Neural crest cell (in vitro differentiated cells): ENCODE measurements around the gene APBB2. TPM values are rescaled to one million over a fixed set of nuclear protein-coding genes. Genes with fewer than 3 reads are reported as not detected.
"Not testable (repeated sequence)": the region's sequence is repeated elsewhere in the genome, so short reads cannot be mapped to it uniquely, and the experiment has no call there.

Experiments used
- DNase-seq: peaks from one replicate; pipeline ENCODE4 v3.0.0; 2021; ENCODE audit warnings: low read depth, mixed read lengths, low spot score
- H3K27ac Mint-ChIP-seq: one replicate; pipeline ENCODE4 v1.8.0; 2021; ENCODE audit warnings: mild to moderate bottlenecking, mixed read lengths; ENCODE audit not compliant: unreplicated experiment
- H3K27me3 Mint-ChIP-seq: 2 replicates; pipeline ENCODE4 v1.8.0; 2021; ENCODE audit warnings: low read depth, mild to moderate bottlenecking, mixed read lengths
- H3K36me3 Mint-ChIP-seq: 2 replicates; pipeline ENCODE4 v1.8.0; 2021; ENCODE audit warnings: low read depth, mild to moderate bottlenecking, mixed read lengths
- H3K4me1 Mint-ChIP-seq: 2 replicates; pipeline ENCODE4 v1.8.0; 2021; ENCODE audit warnings: mixed read lengths
- H3K4me3 Mint-ChIP-seq: one replicate; pipeline ENCODE4 v1.8.0; 2021; ENCODE audit warnings: mild to moderate bottlenecking, mixed read lengths
- H3K9me3 Mint-ChIP-seq: 2 replicates; pipeline ENCODE4 v1.8.0; 2021; ENCODE audit warnings: mixed read lengths
- total RNA-seq: library from RNA; stranded (reverse); gene quantifications from 2 replicates; pipeline ENCODE4 v1.2.1, GENCODE V29; 2021
- TF ChIP-seq, protein P1 (sequence below): fragments of 200-600 bp; sonication (generic); conservative IDR thresholded peaks from 2 replicates; pipeline ENCODE4 v1.5.0; 2021; ENCODE audit warnings: antibody characterized with exemption, mild to moderate bottlenecking

The APBB2 gene
- total RNA-seq, 1 donor from 2014 or later, result 68.5 TPM

DNA sequence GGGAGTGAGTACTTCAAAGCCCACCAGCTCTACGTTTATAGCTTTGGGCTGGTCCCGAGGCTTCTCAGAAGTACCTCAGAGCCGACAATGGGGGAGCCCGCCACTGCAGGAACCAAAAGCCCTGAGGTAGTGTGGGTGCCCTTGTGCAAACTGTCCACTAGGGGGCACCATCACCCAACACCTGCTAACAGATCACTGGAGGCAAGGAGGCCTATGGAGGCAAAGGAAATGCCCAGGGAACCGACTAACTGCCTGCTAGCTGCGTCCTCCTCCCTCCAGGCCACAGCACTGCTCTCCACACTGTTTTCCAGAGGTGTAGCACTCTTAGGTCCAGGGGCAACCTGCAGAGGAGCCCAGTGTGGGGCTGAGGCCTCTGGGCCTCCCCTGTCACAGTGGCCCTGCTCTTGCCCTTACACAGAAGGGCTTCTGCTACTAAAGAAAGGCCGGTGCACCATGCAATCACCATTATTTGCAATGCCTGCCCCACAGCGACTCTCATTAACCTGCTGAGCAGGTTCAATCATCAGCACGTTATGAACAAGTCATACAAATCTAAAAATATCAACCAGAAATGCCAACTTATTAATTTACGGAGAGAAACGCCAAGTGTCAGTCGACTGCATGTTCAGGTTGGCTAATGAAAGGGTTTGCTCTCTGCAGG, 305.5 kb downstream of the APBB2 start:
- TF ChIP-seq, protein P1, sequence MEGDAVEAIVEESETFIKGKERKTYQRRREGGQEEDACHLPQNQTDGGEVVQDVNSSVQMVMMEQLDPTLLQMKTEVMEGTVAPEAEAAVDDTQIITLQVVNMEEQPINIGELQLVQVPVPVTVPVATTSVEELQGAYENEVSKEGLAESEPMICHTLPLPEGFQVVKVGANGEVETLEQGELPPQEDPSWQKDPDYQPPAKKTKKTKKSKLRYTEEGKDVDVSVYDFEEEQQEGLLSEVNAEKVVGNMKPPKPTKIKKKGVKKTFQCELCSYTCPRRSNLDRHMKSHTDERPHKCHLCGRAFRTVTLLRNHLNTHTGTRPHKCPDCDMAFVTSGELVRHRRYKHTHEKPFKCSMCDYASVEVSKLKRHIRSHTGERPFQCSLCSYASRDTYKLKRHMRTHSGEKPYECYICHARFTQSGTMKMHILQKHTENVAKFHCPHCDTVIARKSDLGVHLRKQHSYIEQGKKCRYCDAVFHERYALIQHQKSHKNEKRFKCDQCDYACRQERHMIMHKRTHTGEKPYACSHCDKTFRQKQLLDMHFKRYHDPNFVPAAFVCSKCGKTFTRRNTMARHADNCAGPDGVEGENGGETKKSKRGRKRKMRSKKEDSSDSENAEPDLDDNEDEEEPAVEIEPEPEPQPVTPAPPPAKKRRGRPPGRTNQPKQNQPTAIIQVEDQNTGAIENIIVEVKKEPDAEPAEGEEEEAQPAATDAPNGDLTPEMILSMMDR, result peak; percentile 86
- peaks cover 10% of the 10 kb centered on the region for H3K4me1 Mint-ChIP-seq
- H3K4me3 Mint-ChIP-seq, result no peak overlapping the region
- H3K36me3 Mint-ChIP-seq, result no peaks in the 10 kb centered on the region
- peak overlapping the region; percentile 75 for H3K27ac Mint-ChIP-seq
- H3K9me3 Mint-ChIP-seq, result no peaks in the 10 kb centered on the region
- peak; percentile 69 for DNase-seq
- no peaks in the 10 kb centered on the region for H3K27me3 Mint-ChIP-seq

DNA sequence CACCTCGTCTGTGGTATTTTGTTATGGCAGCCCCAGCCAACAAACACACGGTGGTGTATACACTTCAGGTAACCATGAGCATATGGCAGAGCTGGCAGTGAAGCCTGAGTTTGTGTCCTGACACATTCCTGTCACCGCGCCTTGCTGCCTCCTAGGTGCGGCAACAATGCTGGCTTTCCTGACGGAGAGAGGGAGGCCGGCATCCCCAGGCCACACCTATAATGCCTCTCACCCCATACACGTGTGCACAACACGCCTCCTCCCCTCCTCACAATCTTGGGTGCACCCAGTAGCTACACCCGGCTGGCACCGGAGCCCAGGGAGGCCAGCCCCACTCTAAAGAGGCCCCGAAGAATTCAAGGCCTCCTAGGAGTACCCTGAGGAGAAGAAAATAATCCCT, 306.0 kb downstream of the APBB2 start:
- Mint-ChIP-seq H3K27ac (no peak overlapping the region), H3K36me3 (no peaks in the 10 kb centered on the region), H3K4me1 (peaks cover 10% of the 10 kb centered on the region), H3K27me3 (no peaks in the 10 kb centered on the region), H3K9me3 (no peaks in the 10 kb centered on the region), H3K4me3 (no peak overlapping the region)
- no peak for DNase-seq
- TF ChIP-seq, protein P1, result no peak

DNA sequence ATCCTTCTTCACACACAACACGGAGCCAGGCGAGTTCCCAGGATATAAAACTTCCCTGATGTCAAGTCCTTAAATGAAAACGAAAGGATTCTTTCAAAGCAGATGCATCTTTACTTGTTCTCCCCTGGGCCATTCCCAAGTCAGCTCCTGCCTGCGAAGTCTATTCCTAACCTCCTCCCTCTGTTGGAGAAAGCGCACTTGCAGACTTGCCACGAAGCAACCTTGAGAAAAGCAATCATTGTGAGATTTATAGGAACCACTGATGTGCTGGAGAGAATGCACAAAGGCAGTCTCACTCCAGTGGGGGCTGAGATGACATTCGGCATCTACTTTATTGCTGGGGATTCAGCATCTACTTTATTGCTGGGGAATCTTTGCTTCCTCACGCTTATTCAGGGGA, 308.9 kb downstream of the APBB2 start:
- no peak for DNase-seq
- TF ChIP-seq, protein P1, result no peak
- Mint-ChIP-seq H3K4me1 (peaks cover 10% of the 10 kb centered on the region), H3K27ac (no peak overlapping the region), H3K36me3 (no peaks in the 10 kb centered on the region), H3K9me3 (no peaks in the 10 kb centered on the region), H3K4me3 (no peak overlapping the region), H3K27me3 (no peaks in the 10 kb centered on the region)

DNA sequence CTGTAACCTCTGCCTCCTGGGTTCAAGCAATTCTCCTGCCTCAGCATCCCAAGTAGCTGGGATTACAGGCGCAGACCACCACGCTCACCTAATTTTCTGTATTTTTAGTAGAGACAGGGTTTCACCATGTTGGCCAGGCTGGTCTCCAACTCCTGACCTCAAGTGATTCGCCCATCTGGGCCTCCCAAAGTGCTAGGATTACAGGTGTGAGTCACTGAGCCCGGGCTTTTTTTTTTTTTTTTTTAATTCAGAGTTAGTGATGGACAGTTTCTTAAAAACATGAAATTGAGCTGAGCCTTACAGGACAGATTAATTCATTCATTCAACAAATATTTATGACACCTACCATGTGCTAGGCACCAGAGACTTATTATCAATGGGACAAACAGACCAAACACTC, 313.8 kb downstream of the APBB2 start:
- DNase-seq, H3K27me3 Mint-ChIP-seq, H3K27ac Mint-ChIP-seq, H3K36me3 Mint-ChIP-seq, H3K4me1 Mint-ChIP-seq, H3K9me3 Mint-ChIP-seq, H3K4me3 Mint-ChIP-seq: not testable (repeated sequence)

DNA sequence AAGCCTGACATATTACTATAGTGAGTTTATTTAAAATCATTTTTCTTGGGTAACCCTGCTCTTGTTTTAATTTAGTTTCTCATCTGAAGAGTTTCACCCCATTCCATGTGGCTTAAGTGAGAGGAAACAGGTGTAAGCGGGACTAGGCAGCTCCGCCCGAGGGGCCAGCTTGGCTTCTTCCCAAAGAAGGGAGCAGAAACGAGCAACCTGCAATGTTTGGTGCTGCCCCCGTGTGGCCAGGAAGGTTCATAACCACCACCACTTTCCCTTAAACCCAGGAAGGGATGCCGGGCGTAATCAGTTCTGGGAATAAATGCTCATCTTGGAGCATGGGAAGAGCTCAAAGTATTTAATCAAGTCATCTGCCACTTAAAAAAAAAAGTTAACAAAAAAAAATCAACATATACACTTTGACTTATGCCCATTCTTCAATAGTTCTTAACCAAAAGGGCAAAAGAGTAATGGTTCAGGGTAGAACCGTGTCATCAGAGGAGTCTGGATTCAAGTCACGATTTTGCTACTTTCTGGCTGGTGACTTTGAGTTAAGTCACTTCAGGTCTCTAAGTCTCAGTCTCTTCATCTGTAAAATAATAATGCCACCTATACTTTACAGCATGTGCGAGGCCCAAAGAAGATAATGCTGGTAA, 316.7 kb downstream of the APBB2 start:
- Mint-ChIP-seq H3K4me1 (peaks cover 5% of the 10 kb centered on the region), H3K27ac (no peak overlapping the region), H3K36me3 (no peaks in the 10 kb centered on the region), H3K27me3 (no peaks in the 10 kb centered on the region), H3K4me3 (peak overlapping the region; percentile 24), H3K9me3 (no peaks in the 10 kb centered on the region)
- TF ChIP-seq, protein P1, result peak; percentile 87
- peak; percentile 73 for DNase-seq

DNA sequence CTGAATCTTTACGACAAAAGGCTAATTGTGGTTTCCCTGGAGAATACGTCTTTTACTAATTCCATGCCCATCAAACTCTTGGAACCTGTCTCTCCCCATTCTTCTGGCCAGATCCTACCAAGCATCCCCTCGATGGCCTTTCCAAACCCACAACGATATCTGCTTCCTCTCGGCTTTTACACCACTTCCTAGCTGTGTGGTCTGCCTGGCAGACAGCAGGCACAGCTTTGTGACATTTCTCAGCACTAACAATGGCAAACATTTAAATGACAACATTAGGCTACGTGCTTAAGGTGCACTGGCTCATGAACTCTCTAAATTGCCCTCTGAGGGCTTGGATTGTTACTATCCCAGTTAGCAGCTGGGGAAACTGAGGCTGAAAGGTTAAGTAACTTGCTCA, 323.6 kb downstream of the APBB2 start:
- TF ChIP-seq, protein P1, result no peak
- H3K4me1 Mint-ChIP-seq, result peaks cover 15% of the 10 kb centered on the region
- no peaks in the 10 kb centered on the region for H3K36me3 Mint-ChIP-seq
- H3K27me3 Mint-ChIP-seq, result no peaks in the 10 kb centered on the region
- no peak overlapping the region for H3K27ac Mint-ChIP-seq
- no peak for DNase-seq
- H3K4me3 Mint-ChIP-seq, result no peak overlapping the region
- H3K9me3 Mint-ChIP-seq, result no peaks in the 10 kb centered on the region
